Uterus (tissue), 4 donors: ENCODE data around the gene SLC9A6. TPM values are rescaled to one million over a fixed set of nuclear protein-coding genes. Genes with fewer than 3 reads are reported as not detected.
A peak's percentile ranks its signal among the peaks of the same experiment; 100 is the strongest.

Experiments
- DNase-seq, 2 donors: peaks; one replicate each; pipeline ENCODE4 v3.0.0-alpha.2; 2019 to 2020
- H3K27ac ChIP-seq, 2 donors: fragments of 200-600 bp; sonication (generic); 1 replicate in 1 of 2; 2 replicates in 1 of 2; pipeline ENCODE4 v1.5.1; 2016 to 2018
- H3K27me3 ChIP-seq, 2 donors: fragments of 200-600 bp; sonication (generic); one replicate each; pipeline ENCODE4 v1.5.1; 2018 to 2019; ENCODE audit warnings: control low read depth in 1 of 2
- H3K36me3 ChIP-seq, 2 donors: fragments of 200-600 bp; sonication (generic); one replicate each; pipeline ENCODE4 v1.5.1; 2019; ENCODE audit warnings: control low read depth in 1 of 2
- H3K4me1 ChIP-seq, 2 donors: fragments of 200-600 bp; sonication (generic); one replicate each; pipeline ENCODE4 v1.5.1; 2018 to 2019; ENCODE audit warnings: control low read depth in 1 of 2
- H3K4me3 ChIP-seq, 2 donors: fragments of 200-600 bp; sonication (generic); 1 replicate in 1 of 2; 2 replicates in 1 of 2; pipeline ENCODE4 v1.5.1; 2018 to 2019; ENCODE audit warnings: mild to moderate bottlenecking in 1 of 2
- H3K9me3 ChIP-seq, 2 donors: fragments of 200-600 bp; sonication (generic); one replicate each; pipeline ENCODE4 v1.5.1; 2019; ENCODE audit warnings: control low read depth in 1 of 2
- CTCF ChIP-seq, 4 experiments: fragments of 200-600 bp in 2 of 4; fragments of 450-650 bp in 2 of 4; sonication (generic) in 2 of 4; IDR thresholded peaks; one replicate each; pipeline ENCODE4 v1.5.1; 2016 to 2019; ENCODE audit warnings: antibody characterized with exemption in 4 of 4, mild to moderate bottlenecking in 2 of 4, moderate library complexity in 1 of 4
- POLR2A ChIP-seq, 2 donors: fragments of 450-650 bp; IDR thresholded peaks; one replicate each; pipeline ENCODE4 v1.6.1; 2016; ENCODE audit warnings: antibody characterized with exemption in 2 of 2, mild to moderate bottlenecking in 1 of 2, moderate library complexity in 1 of 2
- intact Hi-C: fragments of 100-400 bp; cut with DNase I; formaldehyde crosslinking; loops from one replicate; pipeline ENCODE4 v1.15.1; 2023; ENCODE audit warnings: low total_unique reads
- total RNA-seq, 4 donors: library from RNA; depleted of rRNA in 3 of 4; stranded (reverse); fragments of >200 nt in 3 of 4; gene quantifications; one replicate each; pipeline versions ENCODE4 v1.1.0 to v1.2.4, GENCODE V29; 2014 to 2023
- donor health status: DM: yes; HTN: yes; CAD: no.

Gene SLC9A6
- total RNA-seq, 4 donors from 2014 or later = 7.9 to 33.5 (median 13.7) TPM

- TF ChIP-seq POLR2A (IDR thresholded peaks at IDR 0.05) (no peak), CTCF (IDR thresholded peaks at IDR 0.05) (no peak)
- Histone ChIP-seq H3K9me3 (no peaks in the 10 kb centered on the region), H3K4me3 (no peak overlapping the region), H3K36me3 (no peaks in the 10 kb centered on the region), H3K4me1 (no peaks in the 10 kb centered on the region), H3K27ac (peak overlapping the region; percentile 84 to 91), H3K27me3 (no peaks in the 10 kb centered on the region)
- intact Hi-C loops = no loop called here
- DNase-seq = no peak
These were observed 74.1 kb downstream of the SLC9A6 start for GRCh38 chrX:136059350-136059749.

GRCh38 chrX:136061286-136061685 is 76.1 kb downstream of the SLC9A6 start:
- H3K27ac ChIP-seq = no peak overlapping the region
- H3K36me3 ChIP-seq = no peaks in the 10 kb centered on the region
- intact Hi-C loops = no loop called here
- no peak for DNase-seq
- H3K4me1 ChIP-seq = no peaks in the 10 kb centered on the region
- TF ChIP-seq CTCF (IDR thresholded peaks at IDR 0.05) (no peak), POLR2A (IDR thresholded peaks at IDR 0.05) (no peak)
- no peaks in the 10 kb centered on the region for H3K9me3 ChIP-seq
- H3K4me3 ChIP-seq = no peak overlapping the region
- no peaks in the 10 kb centered on the region for H3K27me3 ChIP-seq

GRCh38 chrX:136061696-136062095 is 76.5 kb downstream of the SLC9A6 start:
- intact Hi-C loops = no loop called here
- no peaks in the 10 kb centered on the region for H3K27me3 ChIP-seq
- H3K4me1 ChIP-seq = no peaks in the 10 kb centered on the region
- no peak for DNase-seq
- H3K27ac ChIP-seq = no peak overlapping the region
- TF ChIP-seq CTCF (IDR thresholded peaks at IDR 0.05) (no peak), POLR2A (IDR thresholded peaks at IDR 0.05) (no peak)
- H3K36me3 ChIP-seq = no peaks in the 10 kb centered on the region
- no peak overlapping the region for H3K4me3 ChIP-seq
- no peaks in the 10 kb centered on the region for H3K9me3 ChIP-seq

- DNase-seq = peak in 1 of 2 donors; percentile 57
These were observed 78.3 kb downstream of the SLC9A6 start for GRCh38 chrX:136063340-136064079.

More at GRCh38 chrX:136063340-136064079, 78.3 kb downstream of the SLC9A6 start:
- H3K4me3 ChIP-seq = no peak overlapping the region
- TF ChIP-seq CTCF (IDR thresholded peaks at IDR 0.05) (no peak), POLR2A (IDR thresholded peaks at IDR 0.05) (no peak)
- H3K27me3 ChIP-seq = no peaks in the 10 kb centered on the region
- intact Hi-C loops = no loop called here
- no peaks in the 10 kb centered on the region for H3K9me3 ChIP-seq
- no peaks in the 10 kb centered on the region for H3K36me3 ChIP-seq
- peak overlapping the region; percentile 72 to 82 for H3K27ac ChIP-seq
- no peaks in the 10 kb centered on the region for H3K4me1 ChIP-seq
